Measurements from ENCODE around the gene CAMTA1. TPM values are rescaled to one million over a fixed set of nuclear protein-coding genes. Genes with fewer than 3 reads are reported as not detected.
A peak's percentile ranks its signal among the peaks of the same experiment; 100 is the strongest.

The CAMTA1 gene
- total RNA-seq, 6 experiments from 2014 or later = 78.1 to 96.6 (median 86.1) TPM

GRCh38 chr1:7606096-7606495, 820.8 kb downstream of the CAMTA1 start:
- TF ChIP-seq, protein P1, sequence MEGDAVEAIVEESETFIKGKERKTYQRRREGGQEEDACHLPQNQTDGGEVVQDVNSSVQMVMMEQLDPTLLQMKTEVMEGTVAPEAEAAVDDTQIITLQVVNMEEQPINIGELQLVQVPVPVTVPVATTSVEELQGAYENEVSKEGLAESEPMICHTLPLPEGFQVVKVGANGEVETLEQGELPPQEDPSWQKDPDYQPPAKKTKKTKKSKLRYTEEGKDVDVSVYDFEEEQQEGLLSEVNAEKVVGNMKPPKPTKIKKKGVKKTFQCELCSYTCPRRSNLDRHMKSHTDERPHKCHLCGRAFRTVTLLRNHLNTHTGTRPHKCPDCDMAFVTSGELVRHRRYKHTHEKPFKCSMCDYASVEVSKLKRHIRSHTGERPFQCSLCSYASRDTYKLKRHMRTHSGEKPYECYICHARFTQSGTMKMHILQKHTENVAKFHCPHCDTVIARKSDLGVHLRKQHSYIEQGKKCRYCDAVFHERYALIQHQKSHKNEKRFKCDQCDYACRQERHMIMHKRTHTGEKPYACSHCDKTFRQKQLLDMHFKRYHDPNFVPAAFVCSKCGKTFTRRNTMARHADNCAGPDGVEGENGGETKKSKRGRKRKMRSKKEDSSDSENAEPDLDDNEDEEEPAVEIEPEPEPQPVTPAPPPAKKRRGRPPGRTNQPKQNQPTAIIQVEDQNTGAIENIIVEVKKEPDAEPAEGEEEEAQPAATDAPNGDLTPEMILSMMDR (IDR thresholded peaks at IDR 0.05) = peak; percentile 28; the same call in 1 of the 2 replicates
- Mint-ChIP-seq H3K27ac (no peak overlapping the region), H3K4me3 (no peak overlapping the region), H3K4me1 (ENCODE audit: low read depth) (no peaks in the 10 kb centered on the region), H3K27me3 (ENCODE audit: insufficient read depth) (peaks cover 30% of the 10 kb centered on the region), H3K9me3 (no peaks in the 10 kb centered on the region), H3K36me3 (ENCODE audit: low read depth) (no peaks in the 10 kb centered on the region)
- no peak for DNase-seq

DNA sequence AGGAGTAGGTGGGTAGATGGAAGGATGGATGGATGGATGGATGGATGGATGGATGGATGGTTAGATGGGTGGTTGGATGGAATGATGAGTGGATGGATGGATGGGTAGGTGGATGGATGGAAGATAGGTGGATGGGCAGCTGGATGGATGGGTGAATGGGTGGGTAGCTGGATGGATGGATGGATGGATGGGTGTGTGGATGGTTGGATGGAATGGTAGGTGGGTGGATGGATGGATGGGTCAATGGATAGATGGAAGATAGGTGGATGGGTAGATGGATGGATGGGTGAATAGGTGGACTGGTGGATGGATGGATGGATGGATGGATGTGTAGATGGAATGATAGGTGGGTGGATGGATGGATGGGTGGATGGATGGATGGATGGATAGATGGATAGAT, 821.8 kb downstream of the CAMTA1 start:
- peaks cover 40% of the 10 kb centered on the region for H3K27me3 Mint-ChIP-seq (ENCODE audit: insufficient read depth)
- no peaks in the 10 kb centered on the region for H3K36me3 Mint-ChIP-seq (ENCODE audit: low read depth)
- DNase-seq = no peak
- no peaks in the 10 kb centered on the region for H3K4me1 Mint-ChIP-seq (ENCODE audit: low read depth)
- no peak overlapping the region for H3K4me3 Mint-ChIP-seq
- TF ChIP-seq, protein P1 (IDR thresholded peaks at IDR 0.05) = no peak
- H3K9me3 Mint-ChIP-seq = no peaks in the 10 kb centered on the region
- no peak overlapping the region for H3K27ac Mint-ChIP-seq

DNA sequence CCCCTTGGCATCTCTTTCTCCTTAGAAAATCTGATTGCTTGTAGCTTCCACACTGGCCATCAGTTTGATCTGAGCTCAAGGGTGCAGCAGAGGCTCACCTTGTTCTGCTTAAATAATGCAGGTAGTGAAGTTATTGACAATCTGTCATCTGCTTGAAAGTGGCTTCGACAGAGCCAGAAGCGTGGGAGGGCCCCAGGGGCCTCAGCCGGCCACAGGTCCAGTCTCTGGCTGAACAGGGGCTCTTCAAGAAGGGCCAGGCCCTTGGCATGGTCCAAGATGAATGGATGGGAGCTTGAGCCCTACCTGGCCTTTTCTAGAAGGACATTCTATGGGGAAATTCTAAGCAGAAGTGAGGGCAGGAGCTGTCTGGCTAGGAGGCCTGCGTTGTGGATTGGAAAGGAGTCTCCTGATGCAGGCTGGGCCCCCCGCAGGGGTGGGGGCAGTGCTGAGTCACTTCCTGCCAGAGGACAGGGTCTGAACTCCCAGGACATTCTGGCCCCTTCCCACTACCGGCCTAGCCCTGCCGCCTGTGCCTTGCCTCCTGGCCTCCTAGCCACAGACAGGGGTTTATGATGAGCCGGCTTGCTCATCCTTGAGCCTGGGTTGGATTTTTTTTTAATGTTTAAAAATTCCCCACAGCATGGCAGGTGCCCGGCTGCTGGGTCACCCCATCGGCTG, 823.5 kb downstream of the CAMTA1 start:
- no peak overlapping the region for H3K27ac Mint-ChIP-seq
- no peak overlapping the region for H3K4me3 Mint-ChIP-seq
- no peaks in the 10 kb centered on the region for H3K4me1 Mint-ChIP-seq (ENCODE audit: low read depth)
- TF ChIP-seq, protein P1 (IDR thresholded peaks at IDR 0.05) = no peak
- H3K27me3 Mint-ChIP-seq (ENCODE audit: insufficient read depth) = peaks cover 34% of the 10 kb centered on the region
- no peaks in the 10 kb centered on the region for H3K36me3 Mint-ChIP-seq (ENCODE audit: low read depth)
- no peaks in the 10 kb centered on the region for H3K9me3 Mint-ChIP-seq
- no peak for DNase-seq

- no peaks in the 10 kb centered on the region for H3K36me3 Mint-ChIP-seq (ENCODE audit: low read depth)
- H3K27me3 Mint-ChIP-seq (ENCODE audit: insufficient read depth) = peaks cover 34% of the 10 kb centered on the region
- no peaks in the 10 kb centered on the region for H3K9me3 Mint-ChIP-seq
- DNase-seq = no peak
- H3K27ac Mint-ChIP-seq = no peak overlapping the region
- no peak overlapping the region for H3K4me3 Mint-ChIP-seq
- H3K4me1 Mint-ChIP-seq (ENCODE audit: low read depth) = no peaks in the 10 kb centered on the region
- TF ChIP-seq, protein P1 (IDR thresholded peaks at IDR 0.05) = no peak
These were observed 824.2 kb downstream of the CAMTA1 start for GRCh38 chr1:7609311-7609994.

GRCh38 chr1:7610106-7610731, 825.0 kb downstream of the CAMTA1 start:
- no peaks in the 10 kb centered on the region for H3K36me3 Mint-ChIP-seq (ENCODE audit: low read depth)
- no peaks in the 10 kb centered on the region for H3K4me1 Mint-ChIP-seq (ENCODE audit: low read depth)
- DNase-seq = no peak
- peaks cover 39% of the 10 kb centered on the region for H3K27me3 Mint-ChIP-seq (ENCODE audit: insufficient read depth)
- H3K4me3 Mint-ChIP-seq = no peak overlapping the region
- no peaks in the 10 kb centered on the region for H3K9me3 Mint-ChIP-seq
- TF ChIP-seq, protein P1 (IDR thresholded peaks at IDR 0.05) = no peak
- no peak overlapping the region for H3K27ac Mint-ChIP-seq
